T-cell (primary cell): ENCODE results near the gene CD2BP2. TPM values are rescaled to one million over a fixed set of nuclear protein-coding genes. Genes with fewer than 3 reads are reported as not detected.

Experiments
- total RNA-seq, 35 experiments: library from RNA in 6 of 35; stranded (reverse) in 6 of 35; fragments of 120-200 nt in 1 of 35; gene quantifications; one replicate each; pipeline versions ENCODE4 v1.2.1 to v1.2.4 and lab custom pipeline; 2013 to 2026

The CD2BP2 gene
- total RNA-seq, 5 donors from 2014 or later (not counting 1 experiment from before 2014, with no cell fraction given): 38.9 to 80.3 (median 73.3) TPM

Other genes starting within 250 kb of the CD2BP2 start
- gene GDPD3, start 241.8 kb downstream of the CD2BP2 start, total RNA-seq: 10 to 100 TPM; 11.1 to 27.2 (median 22.1) TPM
- gene MAPK3, start 232.1 kb downstream of the CD2BP2 start, total RNA-seq: 10 to 100 TPM; 55.5 to 76.0 (median 63.2) TPM
- 1,000 to 10,000 TPM in 2 of 5 donors, 100 to 1,000 TPM in 3; 708 to 1,286 (median 987) TPM for gene CORO1A, start 171.7 kb downstream of the CD2BP2 start, total RNA-seq
- gene BOLA2B, start 161.6 kb downstream of the CD2BP2 start, total RNA-seq: 100 to 1,000 TPM in 3 of 5 donors, 10 to 100 TPM in 2; 47.0 to 115 (median 100) TPM
- 100 to 1,000 TPM in 2 of 5 donors, 10 to 100 TPM in 3; 31.6 to 114 (median 86.4) TPM for gene SLX1A, start 161.4 kb downstream of the CD2BP2 start, total RNA-seq
- gene SULT1A3, start 156.1 kb downstream of the CD2BP2 start, total RNA-seq: 10 to 100 TPM; 25.8 to 42.6 (median 30.8) TPM
- gene NPIPB13, start 106.8 kb downstream of the CD2BP2 start, total RNA-seq: 10 to 100 TPM; 15.7 to 43.6 (median 29.2) TPM
- 10 to 100 TPM; 24.0 to 60.1 (median 52.5) TPM for gene TBC1D10B, start 15.2 kb upstream of the CD2BP2 start, total RNA-seq
- 1 to 10 TPM in 2 of 5 donors, under 1 TPM in 1, not detected in 2; 0.91 to 1.3 (median 1.1) TPM for gene MYL11, start 19.5 kb upstream of the CD2BP2 start, total RNA-seq
- 100 to 1,000 TPM; 191 to 259 (median 229) TPM for gene SEPTIN1, start 27.3 kb upstream of the CD2BP2 start, total RNA-seq
- 10 to 100 TPM in 3 of 5 donors, 1 to 10 TPM in 2; 7.3 to 17.5 (median 16.4) TPM for gene ZNF48, start 40.1 kb upstream of the CD2BP2 start, total RNA-seq
- gene ZNF771, start 52.3 kb upstream of the CD2BP2 start, total RNA-seq: 1 to 10 TPM; 1.3 to 6.6 (median 6.2) TPM
- gene DCTPP1, start 74.7 kb upstream of the CD2BP2 start, total RNA-seq: 10 to 100 TPM; 11.2 to 30.6 (median 24.7) TPM
- 10 to 100 TPM; 21.3 to 50.2 (median 47.8) TPM for gene SEPHS2, start 90.6 kb upstream of the CD2BP2 start, total RNA-seq
- 100 to 1,000 TPM; 322 to 640 (median 518) TPM for gene ITGAL, start 117.4 kb upstream of the CD2BP2 start, total RNA-seq
- 1 to 10 TPM; 5.0 to 8.3 (median 7.2) TPM for gene ZNF768, start 171.3 kb upstream of the CD2BP2 start, total RNA-seq
- gene ZNF747, start 179.6 kb upstream of the CD2BP2 start, total RNA-seq: 10 to 100 TPM in 3 of 5 donors, 1 to 10 TPM in 2; 6.8 to 17.4 (median 14.2) TPM
- gene ZNF764, start 203.1 kb upstream of the CD2BP2 start, total RNA-seq: 10 to 100 TPM; 14.9 to 33.9 (median 27.3) TPM
- 10 to 100 TPM; 11.9 to 25.9 (median 20.7) TPM for gene ZNF688, start 216.4 kb upstream of the CD2BP2 start, total RNA-seq
- 10 to 100 TPM; 11.7 to 30.9 (median 26.6) TPM for gene ZNF785, start 230.4 kb upstream of the CD2BP2 start, total RNA-seq